HL-60 (cell line): ENCODE data around the gene AHCY.

Source experiments
- DNase-seq, 2 experiments: peaks; one replicate each; pipeline ENCODE4 v3.0.0-alpha.2; 2010 to 2020; ENCODE audit warnings: low read depth in 1 of 2, low spot score in 1 of 2
- H3K27ac ChIP-seq: fragments of 250-450 bp; sonication (Bioruptor Pico); replicated peaks from 2 replicates; pipeline ENCODE4 v1.5.1; 2020; ENCODE audit warnings: mild to moderate bottlenecking, moderate library complexity
- H3K27me3 ChIP-seq: fragments of 250-450 bp; sonication (Bioruptor Pico); 2 replicates; pipeline ENCODE4 v1.5.1; 2021; ENCODE audit warnings: mild to moderate bottlenecking, moderate library complexity; ENCODE audit not compliant: insufficient read depth, poor library complexity, severe bottlenecking
- H3K4me3 ChIP-seq: replicated peaks from 2 replicates; pipeline ENCODE4 v1.5.1; 2011; ENCODE audit warnings: mild to moderate bottlenecking, control low read depth, low read length; ENCODE audit not compliant: insufficient read depth
- CTCF ChIP-seq: IDR thresholded peaks from one replicate; pipeline ENCODE4 v1.5.1; 2011; ENCODE audit warnings: low read length, control low read depth, inconsistent platforms; ENCODE audit not compliant: insufficient read depth
- GABPA ChIP-seq: IDR thresholded peaks from 2 replicates; pipeline ENCODE4 v1.6.1; 2012; ENCODE audit warnings: low read depth
- POLR2AphosphoS5 ChIP-seq: IDR thresholded peaks from 2 replicates; pipeline ENCODE4 v1.6.1; 2012; ENCODE audit warnings: low read depth
- REST ChIP-seq: IDR thresholded peaks from 2 replicates; pipeline ENCODE4 v1.6.1; 2012; ENCODE audit warnings: low read depth; ENCODE audit not compliant: insufficient replicate concordance
- SPI1 ChIP-seq: IDR thresholded peaks from 2 replicates; pipeline ENCODE4 v1.6.1; 2012; ENCODE audit warnings: low read depth, mild to moderate bottlenecking, borderline replicate concordance

Gene AHCY

DNA sequence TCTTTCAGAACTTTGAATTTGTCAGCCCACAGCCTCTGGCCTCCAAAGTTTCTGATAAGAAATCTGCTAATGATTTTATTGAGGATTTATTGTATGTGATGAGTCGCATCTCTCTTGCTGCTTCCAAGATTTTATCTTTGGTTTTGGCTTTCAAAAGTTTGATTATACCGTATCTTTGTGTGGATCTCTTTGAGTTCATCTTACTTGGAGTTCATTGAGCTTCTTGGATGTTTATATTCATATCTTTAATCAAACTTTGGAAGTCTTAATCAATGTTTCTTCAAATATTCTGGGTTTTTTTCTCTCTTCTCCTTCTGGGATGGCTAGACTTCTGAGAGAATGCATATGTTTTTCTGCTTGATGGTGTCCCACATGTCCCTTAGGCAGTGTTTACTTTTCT is 65.2 kb downstream of the AHCY start:
- Histone ChIP-seq H3K27ac (no peak overlapping the region), H3K4me3 (no peak overlapping the region), H3K27me3 (no peaks in the 10 kb centered on the region)
- no peak for TF ChIP-seq CTCF
- no peak for TF ChIP-seq REST
- no peak for TF ChIP-seq SPI1
- no peak for DNase-seq

DNA sequence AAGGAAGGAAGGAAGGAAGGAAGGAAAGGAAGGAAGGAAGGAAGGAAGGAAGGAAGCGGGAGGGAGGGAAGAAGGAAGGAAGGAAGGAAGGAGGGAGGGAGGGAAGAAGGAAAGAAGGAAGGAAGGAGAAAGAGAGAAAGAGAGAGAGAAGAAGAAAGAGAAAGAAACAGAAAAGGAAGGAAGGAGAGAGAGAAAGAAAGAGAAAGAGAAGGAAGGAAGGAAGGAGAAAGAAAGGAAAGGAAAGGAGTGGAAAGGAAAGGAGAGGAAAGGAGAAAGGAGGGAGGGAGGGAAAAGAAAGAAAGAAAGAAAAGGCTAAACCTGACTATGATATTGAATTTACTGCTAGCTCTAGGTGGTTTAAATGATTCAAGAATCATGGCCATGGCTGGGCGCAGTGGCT is 67.3 kb downstream of the AHCY start:
- no peak for TF ChIP-seq GABPA
- no peak for TF ChIP-seq CTCF
- TF ChIP-seq REST, result no peak
- TF ChIP-seq SPI1, result no peak
- TF ChIP-seq POLR2AphosphoS5, result no peak
- Histone ChIP-seq H3K27ac (no peak overlapping the region), H3K4me3 (no peak overlapping the region), H3K27me3 (no peaks in the 10 kb centered on the region)
- no peak for DNase-seq

DNA sequence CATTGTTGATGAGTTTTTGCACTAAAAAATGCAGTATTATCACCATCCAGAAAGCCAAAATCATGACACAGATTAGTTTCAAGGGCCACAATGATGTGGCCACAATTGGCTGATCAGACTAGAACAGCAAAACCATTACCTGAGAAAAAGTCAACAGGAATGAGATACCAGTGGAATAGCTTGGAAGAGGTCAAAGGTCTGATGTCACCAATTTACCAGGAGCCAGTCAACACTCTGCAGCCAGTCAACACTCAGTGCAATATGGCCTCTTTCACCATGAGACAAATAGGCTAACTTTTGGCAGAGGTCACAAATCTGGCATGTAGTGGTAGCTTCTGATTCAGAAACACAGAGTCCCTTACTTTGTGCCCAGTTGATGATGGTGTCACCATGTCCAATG is 69.5 kb downstream of the AHCY start:
- no peak overlapping the region for H3K27ac ChIP-seq
- no peak for DNase-seq
- no peak overlapping the region for H3K4me3 ChIP-seq
- H3K27me3 ChIP-seq, result no peaks in the 10 kb centered on the region
- no peak for TF ChIP-seq CTCF
- no peak for TF ChIP-seq REST
